NCI-H1436 treated with DMSO at 0.1 percent for 48 hours (cell line): ENCODE measurements around the gene PTGIS.

Experiments used
- DNase-seq: peaks from one replicate; lab custom pipeline; 2025; lab: John Stamatoyannopoulos, UW

The PTGIS gene

GRCh38 chr20:49469060-49469459, 98.9 kb downstream of the PTGIS start:
- DNase-seq: no peak

GRCh38 chr20:49468412-49468811, 99.5 kb downstream of the PTGIS start:
- DNase-seq: no peak

- no peak for DNase-seq
Measured at GRCh38 chr20:49466114-49466912, 101.6 kb downstream of the PTGIS start.

GRCh38 chr20:49464556-49464955, 103.4 kb downstream of the PTGIS start:
- no peak for DNase-seq

- no peak for DNase-seq
Measured at GRCh38 chr20:49462626-49463025, 105.3 kb downstream of the PTGIS start.

- DNase-seq: no peak
Measured at GRCh38 chr20:49461894-49462620, 105.9 kb downstream of the PTGIS start.

- DNase-seq: no peak
Measured at GRCh38 chr20:49460916-49461315, 107.0 kb downstream of the PTGIS start.

- DNase-seq: no peak
Measured at GRCh38 chr20:49460131-49460530, 107.8 kb downstream of the PTGIS start.

GRCh38 chr20:49459684-49460083, 108.3 kb downstream of the PTGIS start:
- DNase-seq: no peak

GRCh38 chr20:49457444-49457843, 110.5 kb downstream of the PTGIS start:
- no peak for DNase-seq

GRCh38 chr20:49456646-49457045, 111.3 kb downstream of the PTGIS start:
- no peak for DNase-seq

GRCh38 chr20:49455691-49456090, 112.2 kb downstream of the PTGIS start:
- DNase-seq: no peak
